RWPE2 (cell line): ENCODE results near the gene CADM4.

Experiments
- ATAC-seq: fragments of 200-7000 bp; cut with Tn5 transposase; 3 replicates; pipeline ENCODE4 v1.9.1; 2021; ENCODE audit warnings: low read depth
- DNase-seq: peaks from one replicate; pipeline ENCODE4 v3.0.0-alpha.2; 2020; ENCODE audit warnings: low spot score
- H3K27ac ChIP-seq: fragments of 450-650 bp; 2 replicates; pipeline ENCODE4 v1.5.1; 2017; ENCODE audit warnings: mild to moderate bottlenecking; ENCODE audit not compliant: poor library complexity, severe bottlenecking
- H3K27me3 ChIP-seq: fragments of 250-450 bp; sonication (Bioruptor Pico); 2 replicates; pipeline ENCODE4 v1.5.1; 2021; ENCODE audit warnings: mild to moderate bottlenecking, moderate library complexity; ENCODE audit not compliant: insufficient read depth, poor library complexity, severe bottlenecking
- H3K36me3 ChIP-seq: fragments of 250-450 bp; sonication (Bioruptor Pico); 2 replicates; pipeline ENCODE4 v1.5.1; 2020; ENCODE audit warnings: low read depth, mild to moderate bottlenecking, moderate library complexity
- H3K4me1 ChIP-seq: fragments of 250-450 bp; sonication (Bioruptor Pico); 2 replicates; pipeline ENCODE4 v1.5.1; 2021; ENCODE audit warnings: mild to moderate bottlenecking, moderate library complexity; ENCODE audit not compliant: insufficient read depth, poor library complexity, severe bottlenecking
- H3K4me3 ChIP-seq: fragments of 250-450 bp; sonication (Bioruptor Pico); 2 replicates; pipeline ENCODE4 v1.5.1; 2021; ENCODE audit warnings: mild to moderate bottlenecking, moderate library complexity; ENCODE audit not compliant: severe bottlenecking
- H3K9me3 ChIP-seq: fragments of 250-450 bp; sonication (Bioruptor Pico); 2 replicates; pipeline ENCODE4 v1.5.1; 2021; ENCODE audit warnings: mild to moderate bottlenecking, moderate library complexity; ENCODE audit not compliant: severe bottlenecking
- CTCF ChIP-seq: fragments of 450-650 bp; IDR thresholded peaks from one replicate; pipeline ENCODE4 v1.5.1; 2017; ENCODE audit warnings: mild to moderate bottlenecking, moderate library complexity; ENCODE audit not compliant: poor library complexity, severe bottlenecking

The CADM4 gene

DNA sequence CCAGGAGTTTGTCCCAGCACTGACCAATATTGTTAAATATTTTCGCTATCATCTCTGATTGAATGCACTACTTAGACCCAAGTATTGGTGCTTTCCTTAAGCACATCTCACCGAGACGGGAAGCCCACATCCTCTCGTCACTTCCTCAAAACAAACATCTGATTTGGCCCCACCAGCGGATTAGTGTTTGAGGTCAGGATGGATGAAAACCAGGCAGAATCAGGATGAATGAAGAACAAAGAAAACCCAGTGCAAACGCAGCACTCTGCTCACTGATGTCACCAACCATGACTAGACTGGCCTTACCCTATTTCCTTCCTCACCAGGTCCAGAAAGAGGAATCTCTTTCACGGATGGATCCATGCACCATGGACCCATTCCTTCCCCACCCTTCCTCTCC, 24.4 kb upstream of the CADM4 start:
- ATAC-seq = no peak
- no peak for TF ChIP-seq CTCF
- Histone ChIP-seq H3K4me1 (no peaks in the 10 kb centered on the region), H3K36me3 (peaks cover 70% of the 10 kb centered on the region), H3K4me3 (no peak overlapping the region), H3K27me3 (no peaks in the 10 kb centered on the region), H3K27ac (no peak overlapping the region), H3K9me3 (no peaks in the 10 kb centered on the region)
- DNase-seq = no peak

DNA sequence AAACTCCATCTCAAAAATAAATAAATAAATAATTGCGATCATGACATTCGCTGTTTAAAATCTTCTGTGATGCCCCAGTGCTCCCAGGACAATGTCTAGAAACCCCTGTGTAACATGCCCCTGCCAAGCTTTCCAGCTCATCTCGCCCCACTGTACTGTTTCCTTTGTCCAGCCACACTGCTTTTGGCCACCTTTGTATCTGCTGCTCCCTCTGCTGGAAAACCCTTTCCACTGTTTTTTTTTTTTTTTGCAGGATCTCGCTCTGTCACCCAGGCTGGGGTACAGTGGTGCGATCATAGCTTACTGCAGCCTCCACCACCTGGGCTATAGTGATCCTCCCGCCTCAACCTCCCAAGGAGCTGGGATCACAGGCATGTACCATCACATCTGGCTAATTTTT, 22.8 kb upstream of the CADM4 start:
- Histone ChIP-seq H3K4me1 (no peaks in the 10 kb centered on the region), H3K27me3 (no peaks in the 10 kb centered on the region), H3K36me3 (peaks cover 79% of the 10 kb centered on the region), H3K9me3 (no peaks in the 10 kb centered on the region), H3K4me3 (no peak overlapping the region), H3K27ac (no peak overlapping the region)
- ATAC-seq (no peak), DNase-seq (no peak)
- TF ChIP-seq CTCF = peak; percentile 25

DNA sequence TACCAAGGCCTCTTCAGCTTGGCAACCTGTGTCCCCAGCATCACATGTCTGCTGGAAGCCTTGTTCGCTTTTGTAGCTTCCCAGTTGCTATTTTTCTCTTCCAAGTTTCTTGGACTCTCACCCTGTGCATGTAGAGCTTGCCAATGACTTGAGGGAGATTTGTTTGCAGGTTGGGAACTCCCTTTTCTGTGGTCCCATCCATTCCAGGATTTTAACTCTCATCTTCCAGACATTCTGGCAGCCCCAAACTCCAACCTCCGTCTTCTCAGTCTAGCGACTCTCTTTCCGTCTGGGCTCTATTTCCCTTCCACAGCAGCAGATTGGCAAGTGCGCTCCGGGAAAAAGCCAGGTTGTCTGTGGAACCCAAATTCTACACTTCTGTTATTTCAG, 21.3 kb upstream of the CADM4 start:
- Histone ChIP-seq H3K4me1 (no peaks in the 10 kb centered on the region), H3K27me3 (no peaks in the 10 kb centered on the region), H3K4me3 (no peak overlapping the region), H3K36me3 (peaks cover 79% of the 10 kb centered on the region), H3K9me3 (no peaks in the 10 kb centered on the region), H3K27ac (no peak overlapping the region)
- ATAC-seq (no peak), DNase-seq (no peak)
- TF ChIP-seq CTCF = no peak

DNA sequence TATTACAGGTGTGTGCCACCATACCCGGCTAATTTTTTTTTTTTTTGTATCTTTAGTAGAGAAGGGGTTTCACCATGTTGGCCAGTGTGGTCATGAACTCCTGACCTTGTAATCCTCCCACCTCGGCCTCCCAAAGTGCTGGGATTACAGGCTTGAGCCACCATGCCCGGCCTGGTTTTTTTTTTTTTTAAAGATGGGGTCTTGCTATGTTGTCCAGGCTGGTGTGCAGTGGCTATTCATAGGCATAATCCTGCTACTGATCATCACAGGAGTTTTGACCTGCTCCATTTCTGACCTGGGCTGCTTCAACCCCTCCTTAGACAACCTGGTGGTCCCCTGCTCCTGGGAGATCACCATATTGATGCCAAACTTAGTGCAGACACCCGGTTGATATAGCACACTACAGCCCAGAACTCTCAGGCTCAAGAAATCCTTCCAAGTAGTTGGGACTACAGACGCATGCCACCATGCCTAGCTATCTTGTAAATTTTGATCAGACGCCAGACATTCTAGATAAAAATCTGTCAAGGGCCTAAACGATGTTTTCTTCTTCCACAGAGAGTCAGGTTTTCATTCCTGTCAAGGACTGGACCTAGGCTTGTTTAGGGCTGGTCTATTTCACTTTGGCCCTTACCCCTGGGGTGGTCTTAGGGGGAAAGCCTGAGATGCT, 20.8 kb upstream of the CADM4 start:
- ATAC-seq = no peak
- DNase-seq = no peak
- Histone ChIP-seq H3K27ac (no peak overlapping the region), H3K9me3 (no peaks in the 10 kb centered on the region), H3K4me3 (no peak overlapping the region), H3K27me3 (no peaks in the 10 kb centered on the region), H3K36me3 (peaks cover 81% of the 10 kb centered on the region), H3K4me1 (no peaks in the 10 kb centered on the region)
- TF ChIP-seq CTCF = no peak

DNA sequence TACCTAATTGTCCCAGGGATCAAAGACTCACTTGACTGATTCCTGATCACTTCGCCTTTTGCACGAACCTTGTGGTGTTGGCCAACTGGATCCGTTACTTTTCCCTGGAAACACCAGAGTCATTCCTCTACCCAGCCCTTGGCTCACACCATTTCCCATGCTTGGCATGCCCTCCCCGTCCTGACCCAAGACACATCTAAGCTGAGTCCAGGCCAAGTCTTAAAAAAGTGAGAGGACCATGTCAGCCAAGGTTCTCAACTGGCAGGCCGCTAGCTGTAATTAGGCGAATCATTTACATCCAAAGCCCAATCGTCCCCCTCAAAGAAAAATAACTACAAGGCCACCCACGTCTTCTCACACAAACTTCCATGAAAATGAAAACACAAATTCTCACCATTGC, 18.8 kb upstream of the CADM4 start:
- ATAC-seq (no peak), DNase-seq (no peak)
- no peak for TF ChIP-seq CTCF
- H3K36me3 ChIP-seq = peaks cover 78% of the 10 kb centered on the region
- no peaks in the 10 kb centered on the region for H3K27me3 ChIP-seq
- H3K27ac ChIP-seq = no peak overlapping the region
- H3K4me3 ChIP-seq = no peak overlapping the region
- no peaks in the 10 kb centered on the region for H3K9me3 ChIP-seq
- H3K4me1 ChIP-seq = no peaks in the 10 kb centered on the region
